GM18951 (cell line): ENCODE data around the gene TM7SF3.

Source experiments
- POLR2A ChIP-seq: IDR thresholded peaks from 4 replicates; pipeline ENCODE4 v1.6.1; 2011; ENCODE audit warnings: mild to moderate bottlenecking; ENCODE audit not compliant: insufficient read length, insufficient read depth; ENCODE audit errors: extremely low read depth
- in situ Hi-C: fragments of 300-500 bp; cut with MboI; formaldehyde crosslinking; loops from one replicate; pipeline ENCODE4 v1.12.0; 2022; ENCODE audit warnings: low sequenced_read_pairs, mixed read lengths, inconsistent platforms; ENCODE audit not compliant: unreplicated experiment

TM7SF3 gene

DNA sequence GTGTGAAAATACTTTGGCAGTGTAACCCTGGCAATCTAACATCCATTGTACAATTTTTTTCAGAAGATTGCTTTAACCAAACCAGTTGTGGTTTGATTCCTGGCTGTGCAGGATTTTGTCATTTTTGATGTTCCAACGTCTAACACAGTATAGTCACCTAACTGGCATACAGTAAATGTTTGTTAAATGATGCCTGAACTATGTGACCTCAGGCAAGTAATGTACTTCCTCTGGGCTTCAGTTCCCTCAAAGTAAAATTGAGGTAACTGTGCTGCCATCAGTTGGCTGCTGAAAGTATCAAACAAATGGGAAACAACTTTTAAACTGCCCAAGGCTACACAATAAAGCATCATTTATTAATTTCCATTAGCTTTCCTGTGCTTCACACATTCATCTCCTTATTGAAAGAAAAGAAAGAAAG lies 4.3 kb downstream of the TM7SF3 start:
- TF ChIP-seq POLR2A, result no peak
- in situ Hi-C loops, result no loop called here

- TF ChIP-seq POLR2A, result no peak
Observed at GRCh38 chr12:27008081-27008480, 6.1 kb downstream of the TM7SF3 start.

DNA sequence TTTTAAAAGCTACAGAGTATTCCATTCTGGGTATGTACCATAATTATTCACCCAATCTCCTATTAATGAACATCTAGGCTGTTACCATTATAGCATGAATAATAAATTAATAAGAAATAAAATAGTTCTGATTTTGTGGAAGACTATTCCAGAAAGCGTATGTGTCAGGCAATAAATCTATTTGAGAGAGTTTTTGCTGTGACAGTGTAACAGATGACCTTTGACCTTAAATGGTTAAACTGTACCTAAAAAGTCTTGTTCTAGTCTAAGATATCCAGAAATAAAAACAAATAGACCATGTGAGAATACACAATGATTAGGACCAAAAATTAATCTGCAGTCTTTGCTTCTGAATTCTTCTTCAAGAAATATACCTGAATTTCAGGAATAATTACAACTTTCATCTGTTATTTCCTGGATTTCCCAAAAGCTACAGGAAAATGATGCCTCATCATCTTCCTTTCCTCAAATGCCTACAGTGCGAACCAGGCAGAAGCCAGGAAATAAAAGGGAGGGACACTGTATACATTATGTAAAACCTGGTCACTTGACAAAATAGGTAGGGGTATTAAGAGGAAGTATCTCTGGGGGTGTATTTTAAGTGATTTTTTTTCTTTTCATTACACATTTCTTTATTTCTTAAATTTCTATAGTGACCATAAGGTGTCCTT lies 7.3 kb downstream of the TM7SF3 start:
- no peak for TF ChIP-seq POLR2A
- in situ Hi-C loops, result no loop called here

More at GRCh38 chr12:27008081-27008480, 6.1 kb downstream of the TM7SF3 start:
- in situ Hi-C loops, result no loop called here

DNA sequence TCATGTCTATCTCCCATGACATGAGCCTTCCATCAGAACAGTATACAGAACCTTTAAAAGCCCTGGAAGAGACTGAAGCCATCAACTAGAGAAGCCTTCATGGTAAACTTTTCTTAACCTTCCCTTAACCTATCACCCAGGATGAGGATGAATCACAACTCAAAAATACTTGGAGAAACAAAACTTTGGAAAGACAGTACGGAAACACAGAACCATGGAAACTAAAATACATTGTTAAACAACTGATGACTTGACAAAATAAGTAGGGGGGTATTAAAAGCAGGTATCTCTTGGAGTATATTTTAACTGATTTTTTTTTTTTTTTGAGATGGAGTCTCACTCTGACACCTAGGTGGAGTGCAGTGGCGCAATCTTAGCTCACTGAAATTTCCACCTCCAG lies 8.7 kb downstream of the TM7SF3 start:
- in situ Hi-C loops, result no loop called here
- TF ChIP-seq POLR2A, result no peak

DNA sequence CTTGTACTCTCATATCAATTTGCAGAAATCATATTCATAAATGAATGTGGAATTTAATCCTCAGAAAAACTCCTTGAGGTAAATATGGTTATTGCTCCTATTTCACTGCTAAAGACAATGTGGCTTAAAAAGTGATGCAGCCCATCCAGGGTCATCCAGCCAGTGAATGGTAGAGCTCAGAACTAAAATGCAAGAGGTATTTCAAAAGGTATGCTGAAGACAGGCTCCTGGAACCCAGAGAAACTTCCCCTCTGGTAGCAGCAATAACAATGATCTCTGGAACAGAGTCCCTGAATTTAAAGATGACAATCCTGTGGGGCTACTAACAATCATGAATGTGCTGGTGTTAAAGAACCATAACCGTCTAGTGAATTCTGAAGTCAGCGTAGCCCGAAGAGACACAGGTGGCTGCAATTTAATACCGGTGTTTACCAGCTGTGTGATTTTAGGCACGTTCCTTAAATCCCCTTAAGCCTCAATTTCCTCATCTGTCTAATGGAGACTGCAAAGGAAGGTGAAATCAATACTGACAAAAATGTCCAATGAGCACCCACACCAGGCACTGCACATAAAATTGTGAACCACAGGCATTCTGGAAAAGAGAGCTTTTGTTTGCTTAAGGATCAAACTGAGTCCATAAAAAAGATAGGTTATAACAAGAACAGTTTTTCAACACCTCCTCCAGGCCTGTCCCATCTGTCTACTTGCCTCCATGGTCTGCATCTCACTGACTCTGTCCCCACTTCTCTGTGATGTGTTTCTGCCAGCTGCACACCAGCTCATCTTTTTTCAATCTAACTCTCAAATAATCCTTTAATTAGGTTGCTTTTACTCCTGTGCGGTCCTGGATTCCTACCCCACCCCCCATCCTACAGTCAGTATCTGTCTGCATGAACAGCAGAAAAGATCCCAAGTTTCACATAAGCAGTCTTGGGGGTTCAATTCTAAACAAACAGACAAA lies 10.5 kb downstream of the TM7SF3 start:
- TF ChIP-seq POLR2A, result no peak
- in situ Hi-C loops, result no loop called here

DNA sequence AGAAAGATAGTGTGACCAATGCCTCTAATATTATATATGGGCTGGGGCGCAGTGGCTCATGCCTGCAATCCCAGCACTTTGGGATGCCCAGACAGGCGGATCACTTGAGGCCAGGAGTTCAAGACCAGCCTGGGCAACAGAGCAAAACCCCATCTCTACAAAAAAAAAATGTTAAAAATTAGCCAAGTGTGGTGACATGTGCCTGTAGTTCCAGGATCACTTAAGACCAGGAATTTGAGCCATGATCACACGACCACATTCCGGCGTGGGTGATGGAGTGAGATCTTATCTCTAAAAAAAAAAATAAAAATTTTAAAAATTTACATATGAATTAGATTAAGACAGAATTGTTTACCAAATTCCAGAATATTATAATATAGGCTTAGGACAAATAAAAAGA lies 12.0 kb downstream of the TM7SF3 start:
- in situ Hi-C loops, result no loop called here
- TF ChIP-seq POLR2A, result no peak

DNA sequence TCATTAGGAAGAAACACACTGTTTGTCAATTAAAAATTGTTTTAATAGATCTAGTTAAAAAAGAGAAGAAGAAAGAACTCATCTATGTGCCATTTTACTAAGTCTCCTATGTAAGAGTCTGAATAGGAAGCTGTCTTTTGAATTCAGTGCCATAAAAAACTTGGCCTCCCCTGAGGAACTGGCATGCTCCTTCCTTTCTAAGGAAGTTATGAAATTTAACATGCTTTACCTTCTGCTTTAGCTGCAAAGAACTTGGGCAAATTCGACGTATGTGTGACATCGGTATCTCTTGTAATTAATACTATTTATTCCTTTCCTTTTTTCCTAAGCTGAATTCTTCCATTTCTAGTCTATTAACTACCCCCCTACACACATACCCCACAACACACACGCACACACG lies 12.5 kb downstream of the TM7SF3 start:
- no peak for TF ChIP-seq POLR2A
- in situ Hi-C loops, result no loop called here

DNA sequence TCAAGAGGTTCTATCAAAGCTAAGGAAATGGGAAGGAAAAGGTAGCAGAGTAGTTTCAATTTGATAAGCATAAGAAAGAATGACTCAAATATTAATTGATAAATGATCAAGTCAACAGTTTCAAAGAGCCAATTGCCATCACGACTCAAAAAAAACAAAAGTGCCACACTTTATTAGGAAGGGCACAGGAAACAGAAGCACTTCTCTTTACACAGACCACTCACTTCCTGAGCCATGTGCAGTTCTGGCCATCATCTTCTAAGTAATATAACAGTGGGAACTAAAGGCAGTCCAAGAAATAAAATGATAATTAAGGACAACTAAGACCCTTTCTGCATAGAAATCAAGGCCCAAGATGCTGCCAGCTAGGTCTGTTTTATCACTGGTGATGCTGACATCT lies 13.2 kb downstream of the TM7SF3 start:
- in situ Hi-C loops, result no loop called here
- no peak for TF ChIP-seq POLR2A

DNA sequence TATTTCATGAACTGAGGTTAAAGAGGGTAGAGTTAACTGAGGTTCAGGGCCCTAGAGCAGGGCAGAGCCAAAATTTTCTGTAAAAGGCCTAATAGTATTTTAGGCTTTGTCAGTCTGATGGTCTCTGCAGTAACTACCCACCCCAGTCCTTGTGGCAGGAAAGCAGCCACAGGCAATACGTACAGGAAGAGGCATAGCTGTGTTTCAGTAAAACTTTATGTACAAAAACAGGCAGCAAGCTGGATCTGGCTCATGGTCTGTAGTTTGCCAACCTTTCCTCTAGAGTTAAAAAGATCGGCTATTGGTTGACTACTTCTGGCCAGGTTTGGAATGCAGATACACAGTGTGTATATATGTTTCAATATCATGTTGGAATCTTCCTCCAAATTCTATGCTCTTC lies 17.2 kb downstream of the TM7SF3 start:
- in situ Hi-C loops, result no loop called here
- TF ChIP-seq POLR2A, result no peak

- TF ChIP-seq POLR2A, result no peak
Observed at GRCh38 chr12:26995706-26996105, 18.5 kb downstream of the TM7SF3 start.

GRCh38 chr12:26994109-26994508 lies 20.1 kb downstream of the TM7SF3 start:
- in situ Hi-C loops, result no loop called here
- no peak for TF ChIP-seq POLR2A

More at GRCh38 chr12:26995706-26996105, 18.5 kb downstream of the TM7SF3 start:
- in situ Hi-C loops, result no loop called here

GRCh38 chr12:26991826-26992225 lies 22.4 kb downstream of the TM7SF3 start:
- TF ChIP-seq POLR2A, result no peak
- in situ Hi-C loops, result no loop called here

- in situ Hi-C loops, result no loop called here
- no peak for TF ChIP-seq POLR2A
Observed at GRCh38 chr12:26989873-26990272, 24.3 kb downstream of the TM7SF3 start.

DNA sequence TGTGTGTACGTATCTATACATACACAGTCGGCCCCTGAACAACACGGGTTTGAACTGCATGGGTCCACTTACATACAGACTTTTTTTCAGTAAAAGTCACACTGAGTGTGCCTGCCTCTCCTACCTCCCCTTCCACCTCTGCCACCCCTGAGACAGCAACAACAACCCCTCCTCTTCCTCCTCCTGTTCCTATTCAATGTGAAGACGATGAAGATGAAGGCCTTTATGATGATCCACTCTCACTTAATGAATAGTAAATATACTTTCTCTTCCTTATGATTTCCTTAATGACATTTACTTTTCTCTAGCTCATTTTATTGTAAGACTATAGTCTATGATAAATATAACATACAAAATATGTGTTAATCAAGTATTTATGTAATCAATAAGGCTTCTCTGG lies 25.5 kb downstream of the TM7SF3 start:
- in situ Hi-C loops, result no loop called here

More for the DNA sequence above, 25.5 kb downstream of the TM7SF3 start:
- no peak for TF ChIP-seq POLR2A
